HCT116 (cell line): ENCODE results near the gene CRTC1. TPM values are rescaled to one million over a fixed set of nuclear protein-coding genes. Genes with fewer than 3 reads are reported as not detected.

Source experiments
- ATAC-seq: fragments of 200-7000 bp; cut with Tn5 transposase; 2 replicates; pipeline ENCODE4 v1.9.1; 2020; ENCODE audit warnings: mild to moderate bottlenecking, moderate library complexity
- BruUV-seq: library from RNA; stranded (reverse); fragments of 400-500 nt; replicated peaks from 2 replicates; lab custom pipeline; 2021; lab: Mats Ljungman, UMichigan
- CTCF ChIA-PET: fragments of 300-600 bp; sonication (Branson Sonifier 250); formaldehyde crosslinking; loops from one replicate; lab custom pipeline; 2021; ENCODE audit warnings: antibody characterized with exemption; lab: Charles Lee
- POLR2A ChIA-PET: fragments of 300-600, 350-600 bp; sonication (Branson Sonifier 250); formaldehyde crosslinking; loops from one replicate; lab custom pipeline; 2021; ENCODE audit warnings: antibody characterized with exemption; lab: Charles Lee
- RAD21 ChIA-PET, 2 experiments: fragments of 300-600 bp; sonication (Branson Sonifier 250); formaldehyde crosslinking; loops; one replicate each; lab custom pipeline; 2023; ENCODE audit warnings: low total read pairs in 2 of 2; ENCODE audit not compliant: uncharacterized antibody in 2 of 2, unreplicated experiment in 2 of 2, low non-redundant PET in 1 of 2; lab: Charles Lee
- DNase-seq: peaks from one replicate; pipeline ENCODE4 v3.0.0-alpha.2; 2010; ENCODE audit warnings: low read depth, low spot score
- H2AFZ ChIP-seq: fragments of 200-600 bp; shearing (Covaris generic), sonication (generic); 2 replicates; pipeline ENCODE4 v1.6.1; 2017; ENCODE audit warnings: low read depth, mixed run types, mixed read lengths, antibody characterized with exemption, low read length; ENCODE audit not compliant: poor library complexity, severe bottlenecking
- H3K27ac ChIP-seq: 2 replicates; pipeline ENCODE4 v1.5.1; 2012; ENCODE audit warnings: low read depth, low read length
- H3K27me3 ChIP-seq: fragments of 200-600 bp; sonication (generic); 2 replicates; pipeline ENCODE4 v1.6.1; 2016; ENCODE audit warnings: mixed run types, low read length, mixed read lengths; ENCODE audit not compliant: insufficient read depth
- H3K36me3 ChIP-seq, 2 experiments: fragments of 200-500 bp in 1 of 2; fragments of 200-600 bp in 1 of 2; sonication (Bioruptor generic) in 1 of 2; sonication (generic) in 1 of 2; 2 replicates each; pipeline versions ENCODE4 v1.5.1 to v1.6.1; 2014 to 2016; ENCODE audit warnings: low read length in 2 of 2, inconsistent platforms in 1 of 2, mixed read lengths in 1 of 2, mixed run types in 1 of 2; ENCODE audit not compliant: insufficient read depth in 2 of 2, control insufficient read depth in 1 of 2
- H3K4me1 ChIP-seq, 2 experiments: fragments of 200-600 bp in 1 of 2; sonication (generic) in 1 of 2; 2 replicates each; pipeline versions ENCODE4 v1.5.1 to v1.6.1; 2012 to 2017; ENCODE audit warnings: low read length in 2 of 2, inconsistent platforms in 1 of 2, mild to moderate bottlenecking in 1 of 2, mixed read lengths in 1 of 2, mixed run types in 1 of 2, moderate library complexity in 1 of 2; ENCODE audit not compliant: insufficient read depth in 2 of 2, control insufficient read depth in 1 of 2
- H3K4me2 ChIP-seq: fragments of 200-600 bp; sonication (generic); 2 replicates; pipeline ENCODE4 v1.6.1; 2017; ENCODE audit warnings: mixed run types, low read length, mixed read lengths
- H3K4me3 ChIP-seq, 2 experiments: fragments of 200-600 bp in 1 of 2; sonication (generic) in 1 of 2; replicated peaks in 1 of 2; 2 replicates each; pipeline ENCODE4 v1.5.1; 2011 to 2016; ENCODE audit warnings: low read length in 2 of 2, control low read depth in 1 of 2, low read depth in 1 of 2, mild to moderate bottlenecking in 1 of 2, mixed read lengths in 1 of 2, mixed run types in 1 of 2
- H3K79me2 ChIP-seq: fragments of 200-600 bp; sonication (generic); 2 replicates; pipeline ENCODE4 v1.6.1; 2017; ENCODE audit warnings: mild to moderate bottlenecking, mixed run types, low read length, moderate library complexity, mixed read lengths; ENCODE audit not compliant: insufficient read depth
- H3K9ac ChIP-seq: fragments of 200-600 bp; sonication (generic); 2 replicates; pipeline ENCODE4 v1.6.1; 2016; ENCODE audit warnings: low read length, mixed read lengths
- H3K9me2 ChIP-seq: fragments of 200-600 bp; sonication (generic), shearing (Covaris generic); 2 replicates; pipeline ENCODE4 v1.6.1; 2017; ENCODE audit warnings: mixed run types, mild to moderate bottlenecking, moderate library complexity; ENCODE audit not compliant: insufficient read depth
- H3K9me3 ChIP-seq, 2 experiments: fragments of 200-500 bp in 1 of 2; fragments of 200-600 bp in 1 of 2; sonication (Bioruptor generic) in 1 of 2; sonication (generic) in 1 of 2; 2 replicates each; pipeline ENCODE4 v1.6.1; 2014 to 2017; ENCODE audit warnings: low read length in 2 of 2, mixed read lengths in 2 of 2, inconsistent platforms in 1 of 2, low read depth in 1 of 2, mild to moderate bottlenecking in 1 of 2, mixed run types in 1 of 2, moderate library complexity in 1 of 2; ENCODE audit not compliant: control insufficient read depth in 1 of 2, insufficient read depth in 1 of 2
- H4K20me1 ChIP-seq: fragments of 200-600 bp; sonication (generic), shearing (Covaris generic); 2 replicates; pipeline ENCODE4 v1.6.1; 2017; ENCODE audit warnings: mixed run types, mild to moderate bottlenecking, moderate library complexity; ENCODE audit not compliant: insufficient read depth
- CEBPB ChIP-seq: IDR thresholded peaks from 2 replicates; pipeline ENCODE4 v1.6.1; 2012; ENCODE audit warnings: low read depth
- EGR1 ChIP-seq: IDR thresholded peaks from 2 replicates; pipeline ENCODE4 v1.6.1; 2012; ENCODE audit warnings: low read depth
- ELF1 ChIP-seq: IDR thresholded peaks from 2 replicates; pipeline ENCODE4 v1.6.1; 2012; ENCODE audit warnings: low read depth, borderline replicate concordance
- EZH2 ChIP-seq: fragments of 200-600 bp; sonication (generic); IDR thresholded peaks from 2 replicates; pipeline ENCODE4 v1.6.1; 2017; ENCODE audit warnings: antibody characterized with exemption, mixed run types
- FOSL1 ChIP-seq: IDR thresholded peaks from 2 replicates; pipeline ENCODE4 v1.6.1; 2012; ENCODE audit warnings: low read depth
- JUND ChIP-seq: IDR thresholded peaks from 2 replicates; pipeline ENCODE4 v1.6.1; 2012
- POLR2A ChIP-seq: IDR thresholded peaks from 2 replicates; pipeline ENCODE4 v1.7.0; 2011; ENCODE audit warnings: borderline replicate concordance; ENCODE audit not compliant: insufficient read depth, insufficient read length; ENCODE audit errors: extremely low read depth
- RAD21 ChIP-seq: IDR thresholded peaks from 2 replicates; pipeline ENCODE4 v1.6.1; 2012; ENCODE audit warnings: low read depth, mild to moderate bottlenecking
- SIN3A ChIP-seq: IDR thresholded peaks from 2 replicates; pipeline ENCODE4 v1.6.1; 2012; ENCODE audit warnings: low read depth
- SP1 ChIP-seq: IDR thresholded peaks from 2 replicates; pipeline ENCODE4 v1.6.1; 2012; ENCODE audit warnings: low read depth
- SRF ChIP-seq: IDR thresholded peaks from 2 replicates; pipeline ENCODE4 v1.6.1; 2012; ENCODE audit warnings: low read depth
- YY1 ChIP-seq: IDR thresholded peaks from 2 replicates; pipeline ENCODE4 v1.6.1; 2011; ENCODE audit warnings: low read length, low read depth, moderate library complexity, mild to moderate bottlenecking; ENCODE audit not compliant: insufficient replicate concordance; ENCODE audit errors: extremely low read depth
- ZNF274 ChIP-seq: fragments of 200-500 bp; sonication (Bioruptor generic); IDR thresholded peaks from 2 replicates; pipeline ENCODE4 v1.6.1; 2014; ENCODE audit warnings: mild to moderate bottlenecking, low read depth, low read length, inconsistent platforms
- intact Hi-C: fragments of 100-400 bp; cut with micrococcal nuclease; formaldehyde crosslinking; loops from 2 replicates; pipeline ENCODE4 v1.10.0; 2022
- total RNA-seq: library from RNA; stranded (reverse); gene quantifications from one replicate; pipeline ENCODE4 v1.2.1, GENCODE V29; 2021; ENCODE audit not compliant: unreplicated experiment
- TF ChIP-seq, protein P1 (sequence below): IDR thresholded peaks from 2 replicates; pipeline ENCODE4 v1.6.1; 2012
- TF ChIP-seq, protein P2 (sequence below): IDR thresholded peaks from 2 replicates; pipeline ENCODE4 v1.6.1; 2012
- TF ChIP-seq, protein P3 (sequence below), 3 experiments: fragments of 200-600 bp in 1 of 3; sonication (generic) in 1 of 3; IDR thresholded peaks in 2 of 3; conservative IDR thresholded peaks in 1 of 3; 2 replicates each; pipeline ENCODE4 v1.5.1; 2012 to 2017; ENCODE audit warnings: low read depth in 2 of 3, low read length in 2 of 3, antibody characterized with exemption in 1 of 3, borderline replicate concordance in 1 of 3, control low read depth in 1 of 3, mild to moderate bottlenecking in 1 of 3, mixed read lengths in 1 of 3, mixed run types in 1 of 3, moderate library complexity in 1 of 3; ENCODE audit not compliant: insufficient read depth in 1 of 3

The CRTC1 gene
- total RNA-seq, 1 experiment from 2014 or later, result 14.9 TPM

DNA sequence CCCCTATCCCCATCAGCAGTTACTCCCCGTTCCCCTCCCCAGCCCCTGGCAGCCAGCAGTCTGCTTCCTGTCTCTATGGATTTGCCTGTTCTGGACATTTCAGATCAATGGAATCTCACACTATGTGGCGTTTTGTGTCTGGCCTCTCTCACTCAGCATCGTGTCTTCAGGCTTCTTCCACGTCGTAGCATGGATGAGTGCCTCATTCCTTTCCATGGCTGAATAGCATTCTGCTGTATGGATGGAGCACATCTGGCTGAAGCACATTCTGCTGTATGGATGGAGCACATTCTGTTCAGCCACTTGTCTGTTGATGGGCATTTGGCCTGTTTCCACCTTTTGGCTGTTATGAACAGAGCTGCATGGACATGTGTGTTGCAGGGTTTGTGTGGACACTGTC, 29.5 kb downstream of the CRTC1 start:
- ChIA-PET CTCF (no interaction called here), POLR2A (no interaction called here), RAD21 (no interaction called here)
- Histone ChIP-seq H3K79me2 (peaks cover under 1% of the 10 kb centered on the region; the same call in 1 of the 2 replicates), H3K4me3 (no peak overlapping the region), H3K36me3 (no peaks in the 10 kb centered on the region), H3K9me3 (no peaks in the 10 kb centered on the region), H3K9me2 (no peaks in the 10 kb centered on the region), H3K27ac (no peak overlapping the region), H3K9ac (no peak overlapping the region), H3K4me2 (no peak overlapping the region), H2AFZ (no peak overlapping the region), H4K20me1 (no peaks in the 10 kb centered on the region), H3K27me3 (no peaks in the 10 kb centered on the region), H3K4me1 (no peaks in the 10 kb centered on the region)
- no peak for DNase-seq
- no TSS peak for BruUV-seq
- intact Hi-C loops, result no loop called here
- no peak for ATAC-seq
- TF ChIP-seq ELF1 (no peak), SP1 (no peak), EGR1 (no peak), JUND (no peak), EZH2 (no peak), FOSL1 (no peak), SRF (no peak), RAD21 (no peak), SIN3A (no peak), POLR2A (no peak)
- TF ChIP-seq, protein P1, sequence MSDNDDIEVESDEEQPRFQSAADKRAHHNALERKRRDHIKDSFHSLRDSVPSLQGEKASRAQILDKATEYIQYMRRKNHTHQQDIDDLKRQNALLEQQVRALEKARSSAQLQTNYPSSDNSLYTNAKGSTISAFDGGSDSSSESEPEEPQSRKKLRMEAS, result no peak
- TF ChIP-seq, protein P2, sequence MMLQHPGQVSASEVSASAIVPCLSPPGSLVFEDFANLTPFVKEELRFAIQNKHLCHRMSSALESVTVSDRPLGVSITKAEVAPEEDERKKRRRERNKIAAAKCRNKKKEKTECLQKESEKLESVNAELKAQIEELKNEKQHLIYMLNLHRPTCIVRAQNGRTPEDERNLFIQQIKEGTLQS, result no peak

DNA sequence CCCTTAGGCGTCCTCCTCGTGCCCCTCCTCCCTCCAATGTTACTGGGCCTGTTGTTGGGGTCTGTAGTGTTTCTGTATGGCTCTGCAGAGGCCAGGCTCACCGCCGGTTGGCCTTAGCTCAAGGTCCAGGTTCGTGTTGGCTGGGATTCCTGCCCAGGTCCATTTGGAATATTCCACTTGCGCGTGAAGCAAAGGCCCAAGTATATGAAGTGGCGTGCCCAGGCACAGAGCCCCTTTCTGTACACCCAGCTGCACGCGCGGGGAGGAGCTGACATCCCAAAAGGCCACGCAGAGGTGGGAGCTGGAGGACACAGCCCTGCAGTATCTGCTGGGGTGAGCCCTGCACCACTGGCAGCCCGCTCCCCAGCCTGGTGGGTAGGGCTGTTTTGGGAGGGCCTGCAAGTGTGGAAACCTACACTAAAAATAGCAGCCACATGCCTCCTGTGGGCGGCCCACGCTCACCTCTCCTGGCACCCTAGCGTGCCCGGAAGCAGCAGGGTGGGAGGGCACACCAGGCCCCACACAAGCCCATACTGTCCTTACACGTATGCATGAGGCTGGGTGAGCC, 30.2 kb downstream of the CRTC1 start:
- H3K36me3 ChIP-seq, result no peaks in the 10 kb centered on the region
- no peak overlapping the region for H3K4me2 ChIP-seq
- no peaks in the 10 kb centered on the region for H3K9me2 ChIP-seq
- CTCF ChIA-PET, result no interaction called here
- no peak for ATAC-seq
- no peaks in the 10 kb centered on the region for H3K9me3 ChIP-seq
- H3K79me2 ChIP-seq, result no peaks in the 10 kb centered on the region
- intact Hi-C loops, result no loop called here
- RAD21 ChIA-PET, result no interaction called here
- no peak overlapping the region for H3K27ac ChIP-seq
- H4K20me1 ChIP-seq, result no peaks in the 10 kb centered on the region
- POLR2A ChIA-PET, result no interaction called here
- H3K9ac ChIP-seq, result no peak overlapping the region
- TF ChIP-seq FOSL1 (no peak), ZNF274 (no peak), CEBPB (no peak), YY1 (no peak)
- TF ChIP-seq, protein P3, sequence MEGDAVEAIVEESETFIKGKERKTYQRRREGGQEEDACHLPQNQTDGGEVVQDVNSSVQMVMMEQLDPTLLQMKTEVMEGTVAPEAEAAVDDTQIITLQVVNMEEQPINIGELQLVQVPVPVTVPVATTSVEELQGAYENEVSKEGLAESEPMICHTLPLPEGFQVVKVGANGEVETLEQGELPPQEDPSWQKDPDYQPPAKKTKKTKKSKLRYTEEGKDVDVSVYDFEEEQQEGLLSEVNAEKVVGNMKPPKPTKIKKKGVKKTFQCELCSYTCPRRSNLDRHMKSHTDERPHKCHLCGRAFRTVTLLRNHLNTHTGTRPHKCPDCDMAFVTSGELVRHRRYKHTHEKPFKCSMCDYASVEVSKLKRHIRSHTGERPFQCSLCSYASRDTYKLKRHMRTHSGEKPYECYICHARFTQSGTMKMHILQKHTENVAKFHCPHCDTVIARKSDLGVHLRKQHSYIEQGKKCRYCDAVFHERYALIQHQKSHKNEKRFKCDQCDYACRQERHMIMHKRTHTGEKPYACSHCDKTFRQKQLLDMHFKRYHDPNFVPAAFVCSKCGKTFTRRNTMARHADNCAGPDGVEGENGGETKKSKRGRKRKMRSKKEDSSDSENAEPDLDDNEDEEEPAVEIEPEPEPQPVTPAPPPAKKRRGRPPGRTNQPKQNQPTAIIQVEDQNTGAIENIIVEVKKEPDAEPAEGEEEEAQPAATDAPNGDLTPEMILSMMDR (IDR thresholded peaks at IDR 0.05 in 2 of 3, conservative IDR thresholded peaks at IDR 0.05 in 1 of 3; ENCODE audit: borderline replicate concordance in 1 of 3, insufficient read depth in 1 of 3, low read depth in 2 of 3, low read length in 2 of 3), result no peak
- no peak overlapping the region for H2AFZ ChIP-seq
- BruUV-seq, result no TSS peak
- no peak overlapping the region for H3K4me3 ChIP-seq
- no peaks in the 10 kb centered on the region for H3K27me3 ChIP-seq
- no peak for DNase-seq
- H3K4me1 ChIP-seq, result no peaks in the 10 kb centered on the region
